K562 (cell line): ENCODE data around the gene PHAX. TPM values are rescaled to one million over a fixed set of nuclear protein-coding genes. Genes with fewer than 3 reads are reported as not detected.
"Not testable (repeated sequence)": the region's sequence is repeated elsewhere in the genome, so short reads cannot be mapped to it uniquely, and the experiment has no call there.

Experiments used
- ATAC-seq: fragments of 200-7000 bp; cut with Tn5 transposase; 3 replicates; pipeline ENCODE4 v1.9.1; 2020; ENCODE audit warnings: moderate library complexity
- BruUV-seq: library from RNA; stranded (reverse); fragments of 400-500 nt; replicated peaks from 2 replicates; lab custom pipeline; 2021; lab: Mats Ljungman, UMichigan
- CTCF ChIA-PET: fragments of 300-600 bp; formaldehyde crosslinking; extraction: SDS; loops from one replicate; lab custom pipeline; 2021; ENCODE audit warnings: low intra/inter-chr PET ratio; lab: Yijun Ruan, JAX
- POLR2A ChIA-PET: fragments of 300-600, 350-650 bp; sonication (Branson Sonifier 250); formaldehyde crosslinking; extraction: SDS; loops from one replicate; lab custom pipeline; 2021; ENCODE audit warnings: antibody characterized with exemption, inconsistent platforms; lab: Yijun Ruan, JAX
- DNase-seq, 4 experiments: peaks; one replicate each; pipeline versions ENCODE4 v3.0.0 to v3.0.0-alpha.2; 2011 to 2018; ENCODE audit warnings: low spot score in 3 of 4, mixed read lengths in 3 of 4; ENCODE audit errors: extremely low read depth in 1 of 4
- FAIRE-seq: peaks from 2 replicates; lab custom pipeline; 2011; peaks lifted over from hg19 to GRCh38; lab: Jason Lieb, UNC
- H2AFZ ChIP-seq: 2 replicates; pipeline ENCODE4 v1.6.0; 2011; ENCODE audit warnings: low read depth, low read length, control low read depth, inconsistent platforms
- H3K27ac ChIP-seq: fragments of 200-600 bp; 3 replicates; pipeline ENCODE4 v1.8.0; 2011; ENCODE audit warnings: low read depth, mild to moderate bottlenecking, control low read depth, inconsistent platforms, low read length, moderate library complexity, mixed read lengths; ENCODE audit errors: extremely low read depth
- H3K27me3 ChIP-seq, 2 experiments: fragments of 300-600 bp in 1 of 2; 2 replicates in 1 of 2; 3 replicates in 1 of 2; pipeline versions ENCODE4 v1.6.0 to v1.8.0; 2011; ENCODE audit warnings: inconsistent platforms in 2 of 2, low read length in 2 of 2, mild to moderate bottlenecking in 1 of 2, mixed read lengths in 1 of 2, moderate library complexity in 1 of 2; ENCODE audit not compliant: control insufficient read depth in 2 of 2, insufficient read depth in 2 of 2
- H3K36me3 ChIP-seq: fragments of 300-600 bp; 3 replicates; pipeline ENCODE4 v1.8.0; 2011; ENCODE audit warnings: mild to moderate bottlenecking, low read length, inconsistent platforms; ENCODE audit not compliant: control insufficient read depth, insufficient read depth
- H3K4me1 ChIP-seq, 2 experiments: fragments of 200-600 bp in 1 of 2; replicated peaks in 1 of 2; 2 replicates in 1 of 2; 3 replicates in 1 of 2; pipeline versions ENCODE4 v1.5.1 to v1.8.0; 2011; ENCODE audit warnings: inconsistent platforms in 2 of 2, low read length in 2 of 2, mild to moderate bottlenecking in 1 of 2, mixed read lengths in 1 of 2, moderate library complexity in 1 of 2; ENCODE audit not compliant: control insufficient read depth in 2 of 2, insufficient read depth in 2 of 2
- H3K4me2 ChIP-seq: 2 replicates; pipeline ENCODE4 v1.6.1; 2011; ENCODE audit warnings: low read length, control low read depth, inconsistent platforms, mixed read lengths; ENCODE audit not compliant: insufficient read depth
- H3K4me3 ChIP-seq: fragments of 200-600 bp; sonication (generic), shearing (Covaris generic); 2 replicates; pipeline ENCODE4 v1.5.1; 2016; ENCODE audit warnings: control low read depth, inconsistent platforms
- H3K79me2 ChIP-seq: fragments of 200-600 bp; 3 replicates; pipeline ENCODE4 v1.8.0; 2011; ENCODE audit warnings: low read length, inconsistent platforms; ENCODE audit not compliant: control insufficient read depth, insufficient read depth
- H3K9ac ChIP-seq, 2 experiments: 2 replicates each; pipeline versions ENCODE4 v1.6.0 to v1.6.1; 2011; ENCODE audit warnings: low read depth in 2 of 2, low read length in 2 of 2, control low read depth in 1 of 2, inconsistent platforms in 1 of 2, mild to moderate bottlenecking in 1 of 2, mixed read lengths in 1 of 2; ENCODE audit not compliant: insufficient read depth in 1 of 2
- H3K9me1 ChIP-seq: one replicate; pipeline ENCODE4 v1.6.0; 2011; ENCODE audit warnings: inconsistent platforms, mild to moderate bottlenecking, low read length, moderate library complexity; ENCODE audit not compliant: control insufficient read depth, insufficient read depth
- H3K9me3 ChIP-seq: replicated peaks from 2 replicates; pipeline ENCODE4 v1.5.1; 2011; ENCODE audit warnings: low read depth, low read length, inconsistent platforms; ENCODE audit not compliant: control insufficient read depth, insufficient read depth
- H4K20me1 ChIP-seq: replicated peaks from 2 replicates; pipeline ENCODE4 v1.6.1; 2011; ENCODE audit warnings: low read length, inconsistent platforms, mixed read lengths; ENCODE audit not compliant: control insufficient read depth, insufficient read depth
- CTCF ChIP-seq, 3 experiments: IDR thresholded peaks in 2 of 3; conservative IDR thresholded peaks in 1 of 3; 2 replicates each; pipeline ENCODE4 v1.5.1; 2011 to 2012; ENCODE audit warnings: low read length in 3 of 3, mild to moderate bottlenecking in 3 of 3, control low read depth in 2 of 3, improper control_type of control experiment in 1 of 3, inconsistent platforms in 1 of 3, low read depth in 1 of 3, mixed read lengths in 1 of 3, moderate library complexity in 1 of 3; ENCODE audit not compliant: insufficient read depth in 2 of 3
- GMEB1 ChIP-seq: fragments of 250-450 bp; sonication (Bioruptor Pico); IDR thresholded peaks from 2 replicates; pipeline ENCODE4 v1.4.0; 2020; ENCODE audit warnings: mild to moderate bottlenecking
- GTF2B ChIP-seq: IDR thresholded peaks from 2 replicates; pipeline ENCODE4 v1.6.1; 2011; ENCODE audit not compliant: insufficient read length; ENCODE audit errors: extremely low read depth
- ILK ChIP-seq: fragments of 450-650 bp; IDR thresholded peaks from 2 replicates; pipeline ENCODE4 v1.6.1; 2016; ENCODE audit warnings: missing genetic modification characterization, low read depth, mild to moderate bottlenecking, missing compliant biosample characterization, moderate library complexity, borderline replicate concordance
- SMAD1 ChIP-seq: fragments of 150-350 bp; IDR thresholded peaks from 2 replicates; pipeline ENCODE4 v1.6.1; 2014; ENCODE audit warnings: low read length, low read depth; ENCODE audit not compliant: partially characterized antibody
- TFAP4 ChIP-seq: sonication (generic); formaldehyde crosslinking; IDR thresholded peaks from 2 replicates; pipeline ENCODE4 v1.8.0; 2022; ENCODE audit warnings: missing genetic modification reagents, mild to moderate bottlenecking, moderate library complexity, borderline replicate concordance
- ZFX ChIP-seq: sonication (generic); formaldehyde crosslinking; IDR thresholded peaks from 2 replicates; pipeline ENCODE4 v1.8.0; 2022; ENCODE audit warnings: mild to moderate bottlenecking, missing genetic modification reagents, moderate library complexity
- WGBS: fragments of 100-300 bp; shearing (Covaris generic); methylation state at CpG from one replicate; pipeline ENCODE4 v1.1.6; 2016; ENCODE audit warnings: low coverage, mixed read lengths; ENCODE audit not compliant: insufficient coverage; ENCODE audit errors: missing lambda C conversion rate; 5-methylcytosine and 5-hydroxymethylcytosine counted together
- in situ Hi-C: fragments of 300-500 bp; cut with MboI; formaldehyde crosslinking; loops from 4 replicates; pipeline ENCODE4 v1.15.0; 2018; ENCODE audit warnings: inconsistent platforms, mixed read lengths
- intact Hi-C: fragments of 100-400 bp; cut with micrococcal nuclease; formaldehyde crosslinking; loops from 2 replicates; pipeline ENCODE4 v1.14.2; 2022
- polyA plus RNA-seq, 8 experiments: library from polyadenylated mRNA; depleted of rRNA in 4 of 8; stranded (reverse) in 5 of 8; unstranded in 3 of 8; fragments of >200 nt; fragmentation: Nextera tagmentation in 2 of 8; fragmentation: Illumina TruSeq in 1 of 8; extraction: Ambion mirVana in 2 of 8; extraction: Trizol in 1 of 8; gene quantifications; 2 replicates each; pipeline versions ENCODE4 v1.2.1 to v1.2.3, GENCODE V29; 2011 to 2014; ENCODE audit warnings: inconsistent platforms in 1 of 8, missing spikeins in 1 of 8
- total RNA-seq, 7 experiments: library from RNA; depleted of rRNA in 6 of 7; stranded (reverse); fragments of >200 nt in 6 of 7; fragmentation: Illumina TruSeq in 2 of 7; extraction: Trizol in 2 of 7; gene quantifications; 2 replicates each; pipeline versions ENCODE4 v1.2.1 to v1.2.3, GENCODE V29; 2011 to 2021; ENCODE audit warnings: low replicate concordance in 1 of 7

The PHAX gene
- total and polyA plus RNA-seq, 9 of the 15 experiments (the other 6 are each of a cell fraction or from before 2014, with no cell fraction given): 20.2 to 59.8 (median 43.5) TPM

- no peak for TF ChIP-seq GTF2B
- TF ChIP-seq TFAP4 (CRISPR knock-in tag): no peak
- no peak for TF ChIP-seq SMAD1
- TF ChIP-seq CTCF (IDR thresholded peaks at IDR 0.05 in 2 of 3, conservative IDR thresholded peaks at IDR 0.05 in 1 of 3; ENCODE audit: insufficient read depth in 2 of 3, low read depth in 1 of 3, low read length in 3 of 3): no peak
- no peak for TF ChIP-seq ILK
- no peak for TF ChIP-seq GMEB1 (CRISPR knock-in tag)
- TF ChIP-seq ZFX: no peak
Observed at GRCh38 chr5:126615286-126615685, 14.5 kb downstream of the PHAX start (continued).

- CTCF ChIA-PET, intact Hi-C loops, H3K4me1 ChIP-seq, FAIRE-seq, H3K9me1 ChIP-seq, H3K27me3 ChIP-seq, H3K4me2 ChIP-seq, H4K20me1 ChIP-seq, ATAC-seq, H3K27ac ChIP-seq, H3K4me3 ChIP-seq, H3K9ac ChIP-seq, BruUV-seq, in situ Hi-C loops, DNase-seq, H3K9me3 ChIP-seq, H2AFZ ChIP-seq: not testable (repeated sequence)
- 96% methylated on average over 6 of the region's 8 CpGs for WGBS
- POLR2A ChIA-PET: interaction anchor here (0.6 to 0.9 kb wide), 2 partner anchors 154 to 269 kb away, joined by 3 read pairs; no protein-coding TSS in a partner anchor
- H3K79me2 ChIP-seq: peaks cover 18% of the 10 kb centered on the region
- peaks cover 65% of the 10 kb centered on the region; the same call in 2 of the 3 replicates for H3K36me3 ChIP-seq
Observed at GRCh38 chr5:126617603-126618002, 16.9 kb downstream of the PHAX start.
